Ovary (tissue), 9 donors: Measurements from ENCODE around the gene LSM11. TPM values are rescaled to one million over a fixed set of nuclear protein-coding genes. Genes with fewer than 3 reads are reported as not detected.

Source experiments
- DNase-seq, 5 donors: peaks; one replicate each; pipeline ENCODE4 v3.0.0-alpha.2; 2019 to 2020
- H3K27ac ChIP-seq, 2 donors: fragments of 200-600 bp; one replicate each; pipeline versions ENCODE4 v1.5.1 to v1.8.0; 2019 to 2022
- H3K27me3 ChIP-seq: fragments of 200-600 bp; one replicate; pipeline ENCODE4 v1.8.0; 2022
- H3K36me3 ChIP-seq: fragments of 200-600 bp; sonication (generic); one replicate; pipeline ENCODE4 v1.5.1; 2019
- H3K4me1 ChIP-seq: one replicate; pipeline ENCODE4 v1.8.1; 2013; ENCODE audit warnings: mild to moderate bottlenecking, moderate library complexity; ENCODE audit not compliant: insufficient read depth
- H3K4me3 ChIP-seq: fragments of 200-600 bp; sonication (generic); one replicate; pipeline ENCODE4 v1.5.1; 2017
- H3K9me3 ChIP-seq, 2 donors: fragments of 200-600 bp in 1 of 2; sonication (generic) in 1 of 2; one replicate each; pipeline versions ENCODE4 v1.5.1 to v1.8.1; 2013 to 2019; ENCODE audit warnings: mild to moderate bottlenecking in 1 of 2, moderate library complexity in 1 of 2
- EP300 ChIP-seq: sonication (generic); formaldehyde crosslinking; IDR thresholded peaks from one replicate; pipeline ENCODE4 v1.6.1; 2017; ENCODE audit warnings: antibody characterized with exemption
- POLR2A ChIP-seq: fragments of 450-650 bp; IDR thresholded peaks from one replicate; pipeline ENCODE4 v1.6.1; 2017; ENCODE audit warnings: antibody characterized with exemption, mild to moderate bottlenecking, moderate library complexity
- WGBS, 3 donors: extraction: QIAGEN DNeasy Blood & Tissue Kit in 1 of 3; methylation state at CpG; one replicate each; pipeline versions ENCODE4 v1.1.5 to v1.1.7; 2013 to 2017; 5-methylcytosine and 5-hydroxymethylcytosine counted together
- intact Hi-C, 4 donors: fragments of 100-400 bp; cut with DNase I; formaldehyde crosslinking; loops; one replicate each; pipeline versions ENCODE4 v1.11.0 to v1.15.1; 2022 to 2023
- polyA plus RNA-seq, 2 donors: library from polyadenylated mRNA; stranded (reverse); fragments of 200-250 nt in 1 of 2; fragments of 350-450 nt in 1 of 2; fragmentation: Illumina TruSeq in 1 of 2; extraction: RNeasy Lipid Tissue Mini Kit (QIAGEN cat#74804) in 1 of 2; gene quantifications; one replicate each; pipeline ENCODE4 v1.2.3, GENCODE V29; 2013 to 2014
- total RNA-seq, 7 donors: library from RNA; depleted of rRNA in 2 of 7; stranded (reverse); fragments of >200 nt in 2 of 7; fragmentation: NEBNext Ultra II Directional in 3 of 7; extraction: Animal tissue kit (Norgen Biotek cat#: 25700) in 3 of 7; gene quantifications; one replicate each; pipeline versions ENCODE4 v1.1.0 to v1.2.4, GENCODE V29; 2016 to 2023
- TF ChIP-seq, protein P1 (sequence below), 3 donors: fragments of 450-650 bp in 2 of 3; fragments of 200-600 bp in 1 of 3; IDR thresholded peaks; one replicate each; pipeline versions ENCODE4 v1.5.1 to v1.8.0; 2016 to 2022; ENCODE audit warnings: antibody characterized with exemption in 3 of 3, mild to moderate bottlenecking in 1 of 3
- donor health status: DM: no; HTN: no; CAD: no; lungs with moderate emphysema.
- donor health status: DM: no; HTN: no; CAD: no.
- donor health status: Bipolar disorder and iron deficiency.
- donor health status: DM: yes; HTN: yes; CAD: no.
- donor health status: DM: no; HTN: no; CAD: no.
- donor health status: DM: yes; HTN: yes; CAD: no.

LSM11 gene
- total and polyA plus RNA-seq, 9 donors, result 2.4 to 6.0 (median 5.1) TPM

DNA sequence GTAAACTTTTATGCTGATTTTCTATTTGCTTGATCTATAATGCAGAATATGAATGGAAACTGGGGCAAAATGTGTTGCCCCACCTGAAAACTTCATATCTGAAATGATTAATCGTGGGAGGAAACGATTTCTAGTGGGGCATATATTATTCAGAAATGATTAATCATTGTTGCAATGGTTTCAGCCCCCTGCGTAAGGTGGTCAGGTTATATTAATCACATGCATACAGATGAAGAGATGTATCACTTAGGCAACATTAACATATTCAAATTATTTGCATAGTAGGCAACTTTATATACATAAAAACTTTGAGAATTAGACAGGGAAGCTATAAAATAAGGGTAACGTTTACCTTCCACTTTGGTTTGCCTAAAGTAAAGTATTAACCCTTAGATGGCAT is 49.8 kb downstream of the LSM11 start:
- WGBS, 3 donors, result 78 to 84% (median 78%) methylated on average over 4 of the region's 4 CpGs
- Histone ChIP-seq H3K27ac (no peak overlapping the region), H3K36me3 (no peaks in the 10 kb centered on the region), H3K9me3 (no peaks in the 10 kb centered on the region), H3K4me3 (no peak overlapping the region), H3K4me1 (no peaks in the 10 kb centered on the region), H3K27me3 (no peaks in the 10 kb centered on the region)
- TF ChIP-seq POLR2A, result no peak
- no peak for TF ChIP-seq EP300
- TF ChIP-seq, protein P1, sequence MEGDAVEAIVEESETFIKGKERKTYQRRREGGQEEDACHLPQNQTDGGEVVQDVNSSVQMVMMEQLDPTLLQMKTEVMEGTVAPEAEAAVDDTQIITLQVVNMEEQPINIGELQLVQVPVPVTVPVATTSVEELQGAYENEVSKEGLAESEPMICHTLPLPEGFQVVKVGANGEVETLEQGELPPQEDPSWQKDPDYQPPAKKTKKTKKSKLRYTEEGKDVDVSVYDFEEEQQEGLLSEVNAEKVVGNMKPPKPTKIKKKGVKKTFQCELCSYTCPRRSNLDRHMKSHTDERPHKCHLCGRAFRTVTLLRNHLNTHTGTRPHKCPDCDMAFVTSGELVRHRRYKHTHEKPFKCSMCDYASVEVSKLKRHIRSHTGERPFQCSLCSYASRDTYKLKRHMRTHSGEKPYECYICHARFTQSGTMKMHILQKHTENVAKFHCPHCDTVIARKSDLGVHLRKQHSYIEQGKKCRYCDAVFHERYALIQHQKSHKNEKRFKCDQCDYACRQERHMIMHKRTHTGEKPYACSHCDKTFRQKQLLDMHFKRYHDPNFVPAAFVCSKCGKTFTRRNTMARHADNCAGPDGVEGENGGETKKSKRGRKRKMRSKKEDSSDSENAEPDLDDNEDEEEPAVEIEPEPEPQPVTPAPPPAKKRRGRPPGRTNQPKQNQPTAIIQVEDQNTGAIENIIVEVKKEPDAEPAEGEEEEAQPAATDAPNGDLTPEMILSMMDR (IDR thresholded peaks at IDR 0.05), result no peak
- DNase-seq, result no peak
- intact Hi-C loops, result no loop called here

DNA sequence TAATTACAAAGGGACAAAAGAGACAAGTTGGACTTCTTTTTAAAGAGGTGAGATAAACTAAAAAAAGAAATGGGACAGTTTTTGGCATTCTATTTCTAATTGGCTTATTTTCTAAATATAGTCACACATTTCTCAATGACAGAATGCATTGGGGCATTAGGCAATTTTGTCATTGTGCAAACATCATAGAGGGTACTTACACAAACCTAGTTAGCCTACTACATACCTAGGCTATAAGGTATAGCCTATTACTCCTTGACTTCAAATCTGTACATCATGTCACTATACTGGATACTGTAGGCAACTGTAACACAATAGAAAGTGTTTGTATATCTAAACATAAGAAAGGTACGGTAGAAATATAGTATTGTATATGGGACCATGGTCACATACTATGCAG is 56.1 kb downstream of the LSM11 start:
- no peaks in the 10 kb centered on the region for H3K36me3 ChIP-seq
- no peaks in the 10 kb centered on the region for H3K9me3 ChIP-seq
- intact Hi-C loops, result no loop called here
- TF ChIP-seq, protein P1 (IDR thresholded peaks at IDR 0.05), result no peak
- no peak for TF ChIP-seq EP300
- no peak for TF ChIP-seq POLR2A
- DNase-seq, result no peak
- H3K27ac ChIP-seq, result no peak overlapping the region
- no peak overlapping the region for H3K4me3 ChIP-seq
- WGBS, 3 donors, result 95 to 100% (median 98%) methylated on average over 1 of the region's 1 CpG
- H3K4me1 ChIP-seq, result no peaks in the 10 kb centered on the region
- H3K27me3 ChIP-seq, result no peaks in the 10 kb centered on the region

DNA sequence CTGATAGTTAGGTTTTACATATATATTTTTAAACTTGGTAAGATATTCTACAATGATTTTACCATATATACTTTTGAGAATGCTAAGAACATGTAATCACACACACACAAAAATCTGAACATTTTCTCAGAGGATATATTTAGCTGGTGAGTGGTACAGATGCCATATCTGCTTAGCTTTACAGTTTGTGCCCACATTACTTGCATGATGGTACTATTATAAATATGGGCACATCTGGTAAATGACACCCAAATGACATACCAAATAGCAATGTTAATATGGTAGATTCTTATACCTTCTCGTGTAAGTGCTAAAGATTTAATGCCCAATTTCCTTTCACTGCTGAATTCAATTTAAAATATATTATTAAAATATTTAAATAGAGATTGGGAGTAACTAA is 56.6 kb downstream of the LSM11 start:
- H3K36me3 ChIP-seq, result no peaks in the 10 kb centered on the region
- H3K27ac ChIP-seq, result no peak overlapping the region
- H3K27me3 ChIP-seq, result no peaks in the 10 kb centered on the region
- H3K9me3 ChIP-seq, result no peaks in the 10 kb centered on the region
- intact Hi-C loops, result no loop called here
- no peak overlapping the region for H3K4me3 ChIP-seq
- DNase-seq, result no peak
- no peaks in the 10 kb centered on the region for H3K4me1 ChIP-seq
- TF ChIP-seq POLR2A (no peak), EP300 (no peak)
- TF ChIP-seq, protein P1 (IDR thresholded peaks at IDR 0.05), result no peak
- 82 to 87% (median 83%) methylated on average over 1 of the region's 1 CpG for WGBS, 3 donors

DNA sequence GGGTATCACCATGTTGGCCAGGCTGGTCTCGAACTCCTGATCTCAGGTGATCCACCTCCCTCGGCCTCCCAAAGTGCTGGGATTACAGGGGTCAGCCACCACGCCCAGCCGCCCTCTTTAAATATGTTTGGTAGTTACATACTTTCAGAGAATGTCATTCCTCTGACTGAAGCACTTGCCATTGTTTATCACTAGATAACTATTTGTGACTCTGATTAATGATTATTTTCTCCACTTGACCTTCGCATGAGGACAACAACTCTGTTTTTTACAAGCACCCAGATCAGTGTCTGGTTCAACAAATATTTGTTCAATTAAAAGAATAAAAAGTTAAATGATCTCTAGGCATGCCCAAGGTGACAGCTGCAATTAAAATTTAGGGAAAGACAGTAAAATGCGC is 59.2 kb downstream of the LSM11 start:
- no peak for DNase-seq

More for the DNA sequence above, 59.2 kb downstream of the LSM11 start:
- H3K36me3 ChIP-seq, result no peaks in the 10 kb centered on the region
- TF ChIP-seq POLR2A (no peak), EP300 (no peak)
- TF ChIP-seq, protein P1 (IDR thresholded peaks at IDR 0.05), result no peak
- no peak overlapping the region for H3K27ac ChIP-seq
- H3K27me3 ChIP-seq, result no peaks in the 10 kb centered on the region
- H3K4me1 ChIP-seq, result no peaks in the 10 kb centered on the region
- H3K4me3 ChIP-seq, result no peak overlapping the region
- 97 to 99% (median 98%) methylated on average over 6 of the region's 6 CpGs for WGBS, 3 donors
- no peaks in the 10 kb centered on the region for H3K9me3 ChIP-seq
- intact Hi-C loops, result no loop called here
